ENCODE measurements around the gene SEC16A.

SEC16A gene

DNA sequence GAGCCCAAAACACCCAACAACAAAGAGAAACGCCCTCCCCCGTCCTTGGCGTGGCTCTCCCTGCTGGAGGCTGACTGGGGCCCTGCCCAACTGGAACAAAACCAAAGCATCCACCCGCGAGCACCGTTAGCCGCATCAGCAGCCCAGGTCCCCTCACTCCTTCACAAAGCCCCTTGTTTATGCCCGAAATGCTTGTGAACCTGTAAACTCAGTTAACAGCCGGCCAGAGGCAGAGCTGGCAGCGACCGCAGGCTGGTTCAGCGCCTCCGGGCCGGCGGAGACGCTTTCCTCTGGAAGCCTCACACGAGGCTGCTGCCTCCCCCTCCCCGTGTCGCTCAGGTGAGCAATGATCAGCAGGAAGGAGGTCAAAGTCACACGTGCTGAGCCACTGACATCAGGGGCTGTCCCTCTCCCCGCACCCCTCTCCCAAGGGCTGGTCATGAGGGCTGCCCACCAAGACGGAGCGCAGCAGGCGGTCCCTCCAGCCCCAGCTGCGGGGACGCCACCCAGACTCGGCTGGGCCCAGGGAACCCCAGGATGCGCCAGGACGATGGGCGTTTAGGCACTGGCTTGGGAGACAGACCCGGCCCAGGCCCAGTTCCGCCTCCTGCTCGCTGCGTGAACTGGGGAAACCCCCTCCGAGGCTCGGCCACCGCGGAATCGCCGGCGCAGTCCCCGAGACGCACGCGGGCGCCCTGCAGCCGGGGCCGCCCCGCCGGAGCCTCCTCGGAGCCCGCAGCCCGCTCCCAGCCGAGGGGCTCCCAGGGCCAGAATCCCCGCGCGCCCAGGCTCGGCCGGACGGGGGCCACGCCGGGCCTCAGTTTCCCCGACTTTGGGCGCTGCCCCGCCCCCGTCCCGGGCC, 83.4 kb downstream of the SEC16A start:
- H3K27me3 Mint-ChIP-seq = no peaks in the 10 kb centered on the region
- H3K36me3 Mint-ChIP-seq (ENCODE audit: low read depth) = peaks cover 52% of the 10 kb centered on the region
- no peaks in the 10 kb centered on the region for H3K9me3 Mint-ChIP-seq

DNA sequence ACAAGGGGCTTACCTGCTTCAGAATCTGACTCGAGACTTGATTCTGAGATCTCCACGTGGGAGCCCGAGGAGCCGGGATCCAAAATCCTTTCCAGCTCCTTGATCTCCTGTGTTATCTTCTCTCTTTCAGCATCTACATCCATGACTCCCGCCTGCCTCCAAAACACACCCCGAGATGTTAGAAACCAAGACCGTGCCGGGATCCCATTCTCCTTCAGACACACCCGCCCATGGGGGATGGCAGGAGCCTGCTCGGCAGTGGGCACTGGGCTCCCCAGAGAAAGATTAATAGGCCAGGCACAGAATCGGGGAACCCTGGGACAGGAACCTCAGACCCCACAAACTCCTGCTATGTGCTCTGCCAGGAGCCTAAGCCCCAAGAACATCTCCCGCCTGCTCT, 84.6 kb downstream of the SEC16A start:
- Mint-ChIP-seq H3K27me3 (no peaks in the 10 kb centered on the region), H3K4me1 (ENCODE audit: low read depth) (peaks cover 37% of the 10 kb centered on the region), H3K36me3 (ENCODE audit: low read depth) (peaks cover 54% of the 10 kb centered on the region)

More for the DNA sequence above, 83.4 kb downstream of the SEC16A start:
- H3K4me3 Mint-ChIP-seq = peak overlapping the region; percentile 94
- H3K27ac Mint-ChIP-seq = peak overlapping the region; percentile 91
- peaks cover 48% of the 10 kb centered on the region for H3K4me1 Mint-ChIP-seq (ENCODE audit: low read depth)

GRCh38 chr9:136397643-136398042, 85.2 kb downstream of the SEC16A start:
- Mint-ChIP-seq H3K27ac (no peak overlapping the region), H3K27me3 (no peaks in the 10 kb centered on the region), H3K9me3 (no peaks in the 10 kb centered on the region), H3K4me1 (ENCODE audit: low read depth) (peaks cover 34% of the 10 kb centered on the region), H3K36me3 (ENCODE audit: low read depth) (peaks cover 53% of the 10 kb centered on the region), H3K4me3 (no peak overlapping the region)

More for the DNA sequence above, 84.6 kb downstream of the SEC16A start:
- H3K4me3 Mint-ChIP-seq = peak overlapping the region; percentile 94
- no peaks in the 10 kb centered on the region for H3K9me3 Mint-ChIP-seq
- H3K27ac Mint-ChIP-seq = peak overlapping the region; percentile 65

- H3K36me3 Mint-ChIP-seq (ENCODE audit: low read depth) = peaks cover 49% of the 10 kb centered on the region
- no peaks in the 10 kb centered on the region for H3K9me3 Mint-ChIP-seq
- no peak overlapping the region for H3K27ac Mint-ChIP-seq
- H3K4me3 Mint-ChIP-seq = no peak overlapping the region
- H3K4me1 Mint-ChIP-seq (ENCODE audit: low read depth) = peaks cover 22% of the 10 kb centered on the region
- H3K27me3 Mint-ChIP-seq = no peaks in the 10 kb centered on the region
Measured at GRCh38 chr9:136396219-136396515, 86.7 kb downstream of the SEC16A start.

- no peaks in the 10 kb centered on the region for H3K9me3 Mint-ChIP-seq
- H3K4me3 Mint-ChIP-seq = no peak overlapping the region
- no peaks in the 10 kb centered on the region for H3K27me3 Mint-ChIP-seq
- no peak overlapping the region for H3K27ac Mint-ChIP-seq
- peaks cover 53% of the 10 kb centered on the region for H3K36me3 Mint-ChIP-seq (ENCODE audit: low read depth)
- H3K4me1 Mint-ChIP-seq (ENCODE audit: low read depth) = peaks cover 16% of the 10 kb centered on the region
Measured at GRCh38 chr9:136395345-136396218, 87.3 kb downstream of the SEC16A start.

DNA sequence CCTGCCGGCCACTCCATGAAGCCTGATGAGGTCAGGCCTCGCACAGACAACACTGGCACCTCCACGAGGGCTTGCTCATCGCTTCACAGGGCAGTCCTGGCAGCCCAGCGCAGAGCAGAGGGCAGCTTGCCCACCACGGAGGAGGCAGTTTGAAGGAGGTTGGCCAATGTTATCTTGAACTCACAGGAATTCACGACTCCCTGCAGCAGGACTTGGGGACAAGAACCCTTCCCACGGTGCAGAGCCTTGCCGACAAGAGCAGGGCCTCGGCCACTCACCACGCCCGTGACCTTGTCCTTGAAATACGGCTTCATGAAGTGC, 87.9 kb downstream of the SEC16A start:
- H3K4me1 Mint-ChIP-seq (ENCODE audit: low read depth) = peaks cover 14% of the 10 kb centered on the region
- H3K27me3 Mint-ChIP-seq = no peaks in the 10 kb centered on the region

GRCh38 chr9:136394312-136395019, 88.4 kb downstream of the SEC16A start:
- Mint-ChIP-seq H3K4me3 (no peak overlapping the region), H3K9me3 (no peaks in the 10 kb centered on the region), H3K4me1 (ENCODE audit: low read depth) (peaks cover 17% of the 10 kb centered on the region), H3K27ac (no peak overlapping the region), H3K27me3 (no peaks in the 10 kb centered on the region), H3K36me3 (ENCODE audit: low read depth) (peaks cover 60% of the 10 kb centered on the region)

More for the DNA sequence above, 87.9 kb downstream of the SEC16A start:
- H3K27ac Mint-ChIP-seq = no peak overlapping the region
- H3K36me3 Mint-ChIP-seq (ENCODE audit: low read depth) = peaks cover 55% of the 10 kb centered on the region
- H3K9me3 Mint-ChIP-seq = no peaks in the 10 kb centered on the region
- H3K4me3 Mint-ChIP-seq = no peak overlapping the region

DNA sequence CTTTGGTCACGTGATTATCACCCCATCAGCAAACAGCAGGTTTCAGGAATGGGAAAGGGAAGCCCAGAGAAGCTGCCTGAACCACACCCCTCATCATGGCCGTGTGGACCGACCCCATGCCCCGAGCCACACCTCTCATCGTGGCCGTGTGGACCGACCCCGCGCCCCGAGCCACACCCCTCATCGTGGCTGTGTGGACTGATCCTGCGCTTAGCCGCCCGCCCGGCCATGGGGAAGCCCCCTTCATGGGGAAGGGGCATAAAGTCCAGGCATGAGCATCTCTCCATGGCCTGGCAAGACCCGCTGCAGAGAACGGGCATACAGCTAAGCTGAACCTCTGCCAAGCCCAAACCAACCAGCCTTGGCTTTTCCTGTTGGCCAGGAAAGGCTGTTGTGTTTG, 89.3 kb downstream of the SEC16A start:
- H3K4me3 Mint-ChIP-seq = no peak overlapping the region
- peaks cover 8% of the 10 kb centered on the region for H3K4me1 Mint-ChIP-seq (ENCODE audit: low read depth)
- no peaks in the 10 kb centered on the region for H3K27me3 Mint-ChIP-seq
- peaks cover 61% of the 10 kb centered on the region for H3K36me3 Mint-ChIP-seq (ENCODE audit: low read depth)
- H3K9me3 Mint-ChIP-seq = no peaks in the 10 kb centered on the region
- H3K27ac Mint-ChIP-seq = no peak overlapping the region

- no peaks in the 10 kb centered on the region for H3K27me3 Mint-ChIP-seq
- no peak overlapping the region for H3K27ac Mint-ChIP-seq
- peaks cover 3% of the 10 kb centered on the region for H3K4me1 Mint-ChIP-seq (ENCODE audit: low read depth)
- peaks cover 62% of the 10 kb centered on the region for H3K36me3 Mint-ChIP-seq (ENCODE audit: low read depth)
- H3K4me3 Mint-ChIP-seq = no peak overlapping the region
- no peaks in the 10 kb centered on the region for H3K9me3 Mint-ChIP-seq
Measured at GRCh38 chr9:136392538-136393449, 90.0 kb downstream of the SEC16A start.

GRCh38 chr9:136391737-136392537, 90.9 kb downstream of the SEC16A start:
- Mint-ChIP-seq H3K36me3 (ENCODE audit: low read depth) (peaks cover 66% of the 10 kb centered on the region), H3K4me1 (ENCODE audit: low read depth) (peaks cover 8% of the 10 kb centered on the region), H3K4me3 (no peak overlapping the region), H3K27me3 (no peaks in the 10 kb centered on the region), H3K9me3 (no peaks in the 10 kb centered on the region), H3K27ac (no peak overlapping the region)
